ENCODE measurements around the gene PLA2G4E.

The PLA2G4E gene

DNA sequence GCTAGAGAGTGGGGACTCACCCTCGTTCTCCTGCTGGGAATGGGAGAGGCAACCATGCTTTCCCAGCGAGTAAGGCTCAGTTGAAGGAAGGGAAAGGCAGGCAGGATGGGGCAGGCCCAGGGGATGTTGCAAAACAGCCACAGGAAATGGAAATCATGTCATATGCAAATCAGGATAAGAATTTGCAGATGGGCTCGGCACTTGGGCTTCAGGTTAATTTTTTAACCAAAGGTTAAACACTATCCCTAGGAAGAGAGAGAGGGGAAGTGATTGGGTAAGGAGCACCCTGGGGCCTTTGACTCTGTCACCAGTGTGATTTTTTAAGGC, 14.6 kb upstream of the PLA2G4E start:
- no CpG with 5 or more reads among the region's 3 CpGs for WGBS (ENCODE audit: insufficient coverage, insufficient read length)
- Histone ChIP-seq H3K9me3 (ENCODE audit: control insufficient read depth, insufficient read depth, low read length) (no peaks in the 10 kb centered on the region), H3K27me3 (ENCODE audit: control insufficient read depth, insufficient read depth, low read length) (no peaks in the 10 kb centered on the region), H3K4me3 (ENCODE audit: low read length) (no peak overlapping the region), H3K36me3 (ENCODE audit: control insufficient read depth, insufficient read depth, low read length) (no peaks in the 10 kb centered on the region), H3K4me1 (ENCODE audit: control insufficient read depth, insufficient read depth, low read length) (peaks cover 3% of the 10 kb centered on the region), H3K27ac (ENCODE audit: low read length) (no peak overlapping the region)
- DNase-seq (ENCODE audit: low read depth, low spot score) = no peak

- no peak for DNase-seq (ENCODE audit: low read depth, low spot score)
- WGBS (ENCODE audit: insufficient coverage, insufficient read length) = no CpG with 5 or more reads among the region's 8 CpGs
- no peaks in the 10 kb centered on the region for H3K36me3 ChIP-seq (ENCODE audit: control insufficient read depth, insufficient read depth, low read length)
- no peaks in the 10 kb centered on the region for H3K27me3 ChIP-seq (ENCODE audit: control insufficient read depth, insufficient read depth, low read length)
- no peak overlapping the region for H3K27ac ChIP-seq (ENCODE audit: low read length)
- H3K4me1 ChIP-seq (ENCODE audit: control insufficient read depth, insufficient read depth, low read length) = peaks cover 3% of the 10 kb centered on the region
- no peaks in the 10 kb centered on the region for H3K9me3 ChIP-seq (ENCODE audit: control insufficient read depth, insufficient read depth, low read length)
- no peak overlapping the region for H3K4me3 ChIP-seq (ENCODE audit: low read length)
Observed at GRCh38 chr15:42034628-42035434, 14.0 kb upstream of the PLA2G4E start.

DNA sequence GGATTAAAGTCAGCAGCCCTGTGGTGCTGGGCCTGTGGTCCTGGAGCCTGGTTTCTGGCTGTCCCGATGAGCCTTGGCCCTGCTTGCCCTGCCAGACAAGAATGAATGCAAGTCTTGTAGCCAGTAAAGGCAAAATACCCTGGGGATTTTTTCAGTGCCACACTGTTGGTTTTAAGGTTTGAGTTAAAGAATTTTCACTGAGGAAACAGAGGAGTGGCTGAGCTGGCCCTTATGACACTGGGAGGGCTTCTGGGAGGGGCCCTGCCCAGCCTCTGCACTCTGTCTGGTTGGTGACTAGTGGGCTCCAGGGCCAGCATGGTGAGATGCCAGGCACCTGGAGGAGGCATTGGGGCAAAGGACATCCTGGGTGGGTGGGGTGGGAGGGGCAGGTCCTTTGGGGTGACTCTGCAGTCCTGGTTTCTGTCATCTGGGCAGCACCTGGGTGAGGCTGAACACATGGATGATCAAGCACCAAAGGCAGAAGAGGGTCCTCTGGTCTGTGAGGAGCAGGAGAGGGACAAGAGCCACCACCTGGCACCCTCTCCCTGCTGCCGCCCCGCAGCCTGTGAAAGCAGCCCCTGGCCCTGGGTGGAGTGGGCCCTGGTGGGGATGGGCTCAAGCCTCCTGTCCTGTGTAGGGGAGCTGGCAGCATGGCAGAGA, 12.5 kb upstream of the PLA2G4E start:
- no CpG with 5 or more reads among the region's 3 CpGs for WGBS (ENCODE audit: insufficient coverage, insufficient read length)
- no peak overlapping the region for H3K27ac ChIP-seq (ENCODE audit: low read length)
- H3K27me3 ChIP-seq (ENCODE audit: control insufficient read depth, insufficient read depth, low read length) = no peaks in the 10 kb centered on the region
- no peak for DNase-seq (ENCODE audit: low read depth, low spot score)
- H3K4me3 ChIP-seq (ENCODE audit: low read length) = no peak overlapping the region
- H3K36me3 ChIP-seq (ENCODE audit: control insufficient read depth, insufficient read depth, low read length) = no peaks in the 10 kb centered on the region
- H3K4me1 ChIP-seq (ENCODE audit: control insufficient read depth, insufficient read depth, low read length) = peaks cover 3% of the 10 kb centered on the region
- no peaks in the 10 kb centered on the region for H3K9me3 ChIP-seq (ENCODE audit: control insufficient read depth, insufficient read depth, low read length)

- Histone ChIP-seq H3K36me3 (ENCODE audit: control insufficient read depth, insufficient read depth, low read length) (no peaks in the 10 kb centered on the region), H3K9me3 (ENCODE audit: control insufficient read depth, insufficient read depth, low read length) (no peaks in the 10 kb centered on the region), H3K4me3 (ENCODE audit: low read length) (no peak overlapping the region), H3K27me3 (ENCODE audit: control insufficient read depth, insufficient read depth, low read length) (no peaks in the 10 kb centered on the region), H3K27ac (ENCODE audit: low read length) (no peak overlapping the region), H3K4me1 (ENCODE audit: control insufficient read depth, insufficient read depth, low read length) (peaks cover 3% of the 10 kb centered on the region)
- 100% methylated on average over 2 of the region's 9 CpGs for WGBS (ENCODE audit: insufficient coverage, insufficient read length)
- DNase-seq (ENCODE audit: low read depth, low spot score) = no peak
Observed at GRCh38 chr15:42032376-42033213, 11.8 kb upstream of the PLA2G4E start.

DNA sequence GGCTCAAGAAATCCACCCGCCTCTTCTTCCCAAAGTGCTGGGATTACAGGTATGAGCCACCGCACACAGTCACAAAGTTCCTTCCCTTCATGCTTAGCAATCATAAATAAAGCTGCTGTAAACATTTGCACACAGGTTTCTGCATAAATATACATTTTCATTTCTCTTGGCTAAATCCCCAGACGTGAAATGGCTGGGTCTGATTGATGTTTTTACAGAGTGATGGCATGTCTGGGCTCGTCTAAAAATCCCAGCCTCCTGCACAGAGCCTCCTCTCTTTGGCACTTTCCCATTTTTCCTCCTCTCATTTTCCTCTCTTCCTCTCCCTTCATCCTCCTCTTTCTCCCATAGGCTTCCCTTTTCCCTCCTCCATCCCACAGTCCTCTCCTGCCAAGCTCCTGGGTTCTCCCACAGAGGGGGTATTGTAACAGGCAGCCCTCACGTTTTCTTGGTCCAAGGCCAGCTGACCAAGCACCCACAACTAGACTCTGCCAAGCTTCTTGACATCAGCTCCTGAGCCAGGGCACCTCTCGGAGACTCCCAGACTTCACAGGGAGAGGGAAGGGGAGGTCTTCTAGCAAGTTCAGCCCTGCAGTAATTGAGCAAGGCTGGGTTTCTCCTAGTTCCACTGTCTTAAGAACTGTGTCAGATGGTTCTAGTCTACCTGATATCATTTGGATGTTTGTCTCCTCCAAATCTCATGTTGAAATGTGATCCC, 10.5 kb upstream of the PLA2G4E start:
- Histone ChIP-seq H3K36me3 (ENCODE audit: control insufficient read depth, insufficient read depth, low read length) (no peaks in the 10 kb centered on the region), H3K9me3 (ENCODE audit: control insufficient read depth, insufficient read depth, low read length) (no peaks in the 10 kb centered on the region), H3K4me3 (ENCODE audit: low read length) (no peak overlapping the region), H3K4me1 (ENCODE audit: control insufficient read depth, insufficient read depth, low read length) (peaks cover 3% of the 10 kb centered on the region), H3K27me3 (ENCODE audit: control insufficient read depth, insufficient read depth, low read length) (no peaks in the 10 kb centered on the region), H3K27ac (ENCODE audit: low read length) (no peak overlapping the region)
- WGBS (ENCODE audit: insufficient coverage, insufficient read length) = no CpG with 5 or more reads among the region's 6 CpGs
- no peak for DNase-seq (ENCODE audit: low read depth, low spot score)

DNA sequence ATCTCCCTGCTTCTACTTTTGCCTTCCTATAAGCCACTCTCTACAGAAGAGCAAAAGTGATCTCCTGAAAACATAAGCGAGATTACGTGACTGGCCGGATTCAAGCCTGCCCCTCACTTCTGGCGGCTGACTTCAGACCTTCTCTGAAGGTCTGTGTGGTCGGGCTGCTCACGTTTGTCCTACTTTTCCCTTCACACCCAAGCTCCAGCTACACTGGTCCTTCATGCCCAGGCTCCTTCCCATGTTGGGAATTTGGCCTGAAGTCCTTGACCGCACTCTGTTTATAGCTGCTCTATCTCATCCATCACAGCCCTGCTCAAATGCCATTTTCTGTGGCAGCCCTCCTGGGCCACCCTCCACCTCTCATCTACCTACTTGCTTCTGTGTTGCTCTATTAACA, 6.7 kb upstream of the PLA2G4E start:
- no peak for DNase-seq (ENCODE audit: low read depth, low spot score)
- no peak overlapping the region for H3K4me3 ChIP-seq (ENCODE audit: low read length)
- WGBS (ENCODE audit: insufficient coverage, insufficient read length) = no CpG with 5 or more reads among the region's 7 CpGs
- no peaks in the 10 kb centered on the region; the same call in 1 of the 2 replicates for H3K36me3 ChIP-seq (ENCODE audit: control insufficient read depth, insufficient read depth, low read length)
- no peaks in the 10 kb centered on the region for H3K27me3 ChIP-seq (ENCODE audit: control insufficient read depth, insufficient read depth, low read length)
- peaks cover 8% of the 10 kb centered on the region for H3K9me3 ChIP-seq (ENCODE audit: control insufficient read depth, insufficient read depth, low read length)
- no peaks in the 10 kb centered on the region for H3K4me1 ChIP-seq (ENCODE audit: control insufficient read depth, insufficient read depth, low read length)
- no peak overlapping the region for H3K27ac ChIP-seq (ENCODE audit: low read length)

- Histone ChIP-seq H3K27ac (ENCODE audit: low read length) (no peak overlapping the region), H3K36me3 (ENCODE audit: control insufficient read depth, insufficient read depth, low read length) (no peaks in the 10 kb centered on the region; the same call in 1 of the 2 replicates), H3K4me3 (ENCODE audit: low read length) (no peak overlapping the region), H3K4me1 (ENCODE audit: control insufficient read depth, insufficient read depth, low read length) (no peaks in the 10 kb centered on the region), H3K9me3 (ENCODE audit: control insufficient read depth, insufficient read depth, low read length) (peaks cover 10% of the 10 kb centered on the region), H3K27me3 (ENCODE audit: control insufficient read depth, insufficient read depth, low read length) (no peaks in the 10 kb centered on the region)
- no CpG with 5 or more reads among the region's 4 CpGs for WGBS (ENCODE audit: insufficient coverage, insufficient read length)
- no peak for DNase-seq (ENCODE audit: low read depth, low spot score)
Observed at GRCh38 chr15:42024303-42024702, 3.5 kb upstream of the PLA2G4E start.

DNA sequence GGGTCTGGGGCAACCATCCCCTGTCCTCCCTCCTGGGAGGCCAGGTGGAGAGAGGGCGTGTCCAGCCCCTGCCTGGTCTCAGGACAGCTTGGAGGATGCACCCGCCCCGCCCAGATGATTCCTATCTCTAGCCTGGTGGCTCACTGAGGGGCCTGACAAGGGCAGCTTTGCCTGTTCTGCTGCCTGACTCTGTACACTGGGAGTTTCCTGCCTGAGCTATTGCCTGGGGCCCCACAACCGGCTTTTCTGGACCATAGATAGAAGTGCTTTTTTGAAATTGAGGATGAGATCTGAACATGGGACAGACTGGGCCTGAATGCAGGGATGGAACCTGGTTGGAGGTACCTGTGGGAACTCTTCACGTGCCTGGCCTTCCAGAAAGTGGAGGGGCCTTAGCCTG, 751 bp upstream of the PLA2G4E start:
- no peaks in the 10 kb centered on the region; the same call in 1 of the 2 replicates for H3K36me3 ChIP-seq (ENCODE audit: control insufficient read depth, insufficient read depth, low read length)
- H3K27ac ChIP-seq (ENCODE audit: low read length) = no peak overlapping the region
- H3K4me3 ChIP-seq (ENCODE audit: low read length) = no peak overlapping the region
- H3K4me1 ChIP-seq (ENCODE audit: control insufficient read depth, insufficient read depth, low read length) = no peaks in the 10 kb centered on the region
- DNase-seq (ENCODE audit: low read depth, low spot score) = no peak
- peaks cover 10% of the 10 kb centered on the region for H3K9me3 ChIP-seq (ENCODE audit: control insufficient read depth, insufficient read depth, low read length)
- no CpG with 5 or more reads among the region's 5 CpGs for WGBS (ENCODE audit: insufficient coverage, insufficient read length)
- H3K27me3 ChIP-seq (ENCODE audit: control insufficient read depth, insufficient read depth, low read length) = no peaks in the 10 kb centered on the region

DNA sequence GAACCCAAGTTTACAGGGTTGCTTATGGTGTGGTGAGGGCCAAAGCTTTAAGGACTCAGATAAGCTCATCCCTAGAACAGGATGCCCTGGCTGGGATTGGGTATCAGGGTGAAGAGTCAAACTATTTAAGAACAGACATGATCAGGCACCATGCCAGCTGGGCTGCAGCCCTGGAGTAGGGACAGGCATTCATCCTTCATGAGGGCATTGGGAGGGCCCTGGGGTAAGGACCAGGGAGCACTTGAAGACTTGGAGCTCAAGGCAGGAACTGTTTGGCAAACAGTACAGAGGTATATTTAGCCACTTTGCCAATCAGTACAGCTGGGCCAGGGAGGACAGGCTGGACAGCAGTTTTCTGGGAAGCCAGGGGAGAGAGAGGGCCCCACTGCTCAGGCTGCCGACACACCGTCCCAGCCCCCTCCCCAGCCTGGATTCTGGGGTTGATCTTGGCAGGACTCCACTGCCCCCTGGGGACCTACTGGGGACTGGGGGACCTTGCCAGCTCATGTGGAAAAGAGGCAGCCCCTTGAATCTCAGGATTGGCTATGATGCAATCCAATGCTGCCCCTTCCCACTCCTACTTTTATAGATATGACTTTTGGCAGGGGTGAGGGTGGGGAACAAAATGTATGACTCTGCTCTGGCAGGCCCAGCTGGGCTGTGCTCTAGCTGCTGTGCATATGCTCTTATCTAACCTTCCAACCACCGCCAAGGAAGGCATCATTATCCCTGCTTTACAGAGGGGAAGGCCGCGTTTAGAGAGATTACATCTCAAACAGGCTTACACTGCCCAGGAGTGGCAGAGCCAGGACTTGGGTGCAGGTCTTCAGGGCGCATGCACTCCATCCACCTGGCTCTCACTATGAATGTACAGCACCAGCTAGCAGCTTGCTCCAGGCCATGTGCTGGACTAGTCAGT, 2.3 kb downstream of the PLA2G4E start:
- Histone ChIP-seq H3K4me1 (ENCODE audit: control insufficient read depth, insufficient read depth, low read length) (no peaks in the 10 kb centered on the region), H3K27ac (ENCODE audit: low read length) (no peak overlapping the region), H3K27me3 (ENCODE audit: control insufficient read depth, insufficient read depth, low read length) (no peaks in the 10 kb centered on the region), H3K9me3 (ENCODE audit: control insufficient read depth, insufficient read depth, low read length) (peaks cover 6% of the 10 kb centered on the region; the same call in 1 of the 2 replicates), H3K4me3 (ENCODE audit: low read length) (no peak overlapping the region), H3K36me3 (ENCODE audit: control insufficient read depth, insufficient read depth, low read length) (no peaks in the 10 kb centered on the region)
- no peak for DNase-seq (ENCODE audit: low read depth, low spot score)
- WGBS (ENCODE audit: insufficient coverage, insufficient read length) = no CpG with 5 or more reads among the region's 6 CpGs
